ENCODE measurements around the gene MCM3. TPM values are rescaled to one million over a fixed set of nuclear protein-coding genes. Genes with fewer than 3 reads are reported as not detected.
A peak's percentile ranks its signal among the peaks of the same experiment; 100 is the strongest.

Gene MCM3
- total RNA-seq, 1 donor from 2014 or later: 213 TPM

DNA sequence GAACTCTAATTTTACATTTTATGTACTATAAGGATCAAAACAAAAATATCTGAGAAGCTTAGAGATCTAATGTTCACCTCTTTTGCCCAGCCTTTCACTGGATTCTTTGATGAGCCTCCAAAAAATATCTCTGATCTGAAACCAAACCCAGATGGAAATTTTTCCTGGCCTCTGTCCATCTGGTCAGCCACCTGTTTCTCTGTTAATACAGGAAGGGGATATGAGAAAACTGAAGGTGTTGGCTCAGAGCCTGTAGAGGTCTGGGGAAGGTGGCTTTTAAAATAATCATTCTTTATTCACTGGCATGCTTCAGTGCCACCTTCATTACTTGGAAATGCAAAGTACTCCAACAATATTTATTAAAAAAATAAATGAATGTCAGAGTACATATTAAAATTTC lies 8.5 kb upstream of the MCM3 start:
- Mint-ChIP-seq H3K36me3 (ENCODE audit: low read depth) (peaks cover 9% of the 10 kb centered on the region), H3K4me3 (ENCODE audit: low read depth) (no peak overlapping the region), H3K27me3 (ENCODE audit: low read depth) (no peaks in the 10 kb centered on the region), H3K9me3 (peaks cover 11% of the 10 kb centered on the region), H3K27ac (no peak overlapping the region), H3K4me1 (ENCODE audit: low read depth) (peaks cover 17% of the 10 kb centered on the region)
- DNase-seq (ENCODE audit: low spot score): no peak
- intact Hi-C loops (cut with micrococcal nuclease): no loop called here

DNA sequence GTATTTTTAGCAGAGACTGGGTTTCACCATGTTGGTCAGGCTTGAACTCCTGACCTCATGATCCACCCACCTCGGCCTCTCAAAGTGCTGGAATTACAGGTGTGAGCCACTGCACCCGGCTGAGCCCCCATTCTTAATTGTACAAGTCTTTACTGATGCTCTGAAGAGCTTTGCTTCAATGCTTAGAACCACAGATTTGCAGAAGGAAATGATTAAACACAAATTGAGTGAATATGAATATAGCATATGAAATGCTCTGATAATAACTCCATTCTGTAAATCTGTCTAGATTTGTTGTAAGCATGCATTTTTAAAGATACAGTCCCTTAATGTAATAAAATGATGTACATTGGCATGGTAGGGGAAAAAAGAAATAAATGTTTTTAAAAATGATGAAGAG lies 4.3 kb upstream of the MCM3 start:
- Mint-ChIP-seq H3K27ac (no peak overlapping the region), H3K4me3 (ENCODE audit: low read depth) (no peak overlapping the region), H3K9me3 (no peaks in the 10 kb centered on the region), H3K36me3 (ENCODE audit: low read depth) (peaks cover 3% of the 10 kb centered on the region), H3K4me1 (ENCODE audit: low read depth) (peaks cover 17% of the 10 kb centered on the region), H3K27me3 (ENCODE audit: low read depth) (no peaks in the 10 kb centered on the region)
- intact Hi-C loops (cut with micrococcal nuclease): no loop called here
- no peak for DNase-seq (ENCODE audit: low spot score)

GRCh38 chr6:52288216-52288615 lies 3.7 kb upstream of the MCM3 start:
- Mint-ChIP-seq H3K4me3 (ENCODE audit: low read depth) (no peak overlapping the region), H3K27me3 (ENCODE audit: low read depth) (no peaks in the 10 kb centered on the region), H3K27ac (no peak overlapping the region), H3K9me3 (no peaks in the 10 kb centered on the region), H3K4me1 (ENCODE audit: low read depth) (peaks cover 20% of the 10 kb centered on the region), H3K36me3 (ENCODE audit: low read depth) (peaks cover 7% of the 10 kb centered on the region)
- intact Hi-C loops (cut with micrococcal nuclease): no loop called here
- no peak for DNase-seq (ENCODE audit: low spot score)

- peak; percentile 28 for DNase-seq (ENCODE audit: low spot score)
- Mint-ChIP-seq H3K4me1 (ENCODE audit: low read depth) (peaks cover 31% of the 10 kb centered on the region), H3K27ac (peak overlapping the region; percentile 29), H3K4me3 (ENCODE audit: low read depth) (no peak overlapping the region), H3K36me3 (ENCODE audit: low read depth) (peaks cover 18% of the 10 kb centered on the region), H3K9me3 (no peaks in the 10 kb centered on the region), H3K27me3 (ENCODE audit: low read depth) (no peaks in the 10 kb centered on the region)
- intact Hi-C loops (cut with micrococcal nuclease): loop anchor here (1.0 kb wide), 1 partner anchor 9 kb away; no protein-coding TSS in a partner anchor
Measured at GRCh38 chr6:52286798-52287432, 2.4 kb upstream of the MCM3 start.

GRCh38 chr6:52285177-52286068 lies 881 bp upstream of the MCM3 start:
- H3K27ac Mint-ChIP-seq: no peak overlapping the region
- H3K36me3 Mint-ChIP-seq (ENCODE audit: low read depth): peaks cover 33% of the 10 kb centered on the region
- no peak overlapping the region for H3K4me3 Mint-ChIP-seq (ENCODE audit: low read depth)
- no peak for DNase-seq (ENCODE audit: low spot score)
- no peaks in the 10 kb centered on the region for H3K27me3 Mint-ChIP-seq (ENCODE audit: low read depth)
- H3K4me1 Mint-ChIP-seq (ENCODE audit: low read depth): peaks cover 37% of the 10 kb centered on the region
- intact Hi-C loops (cut with micrococcal nuclease): loop anchor here (1.0 to 2.0 kb wide), 4 partner anchors 20 to 378 kb away; no protein-coding TSS in a partner anchor
- no peaks in the 10 kb centered on the region for H3K9me3 Mint-ChIP-seq

DNA sequence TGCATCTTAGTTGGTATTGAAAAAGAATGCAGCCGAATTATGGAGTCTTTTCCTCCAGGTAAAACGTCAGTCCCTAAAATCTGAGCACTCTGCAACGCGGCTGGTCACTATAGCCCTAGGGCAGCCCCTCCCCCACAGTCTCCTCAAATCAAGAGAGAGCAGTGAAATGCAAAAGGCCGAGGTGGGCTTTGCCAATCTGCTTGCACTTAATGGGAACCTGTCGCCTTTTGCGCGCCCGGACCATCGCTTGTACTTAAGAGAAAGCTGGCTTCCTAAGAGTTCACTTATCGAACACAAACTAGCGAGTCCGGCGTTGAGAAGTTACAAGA lies 447 bp downstream of the MCM3 start:
- Mint-ChIP-seq H3K9me3 (no peaks in the 10 kb centered on the region), H3K27me3 (ENCODE audit: low read depth) (no peaks in the 10 kb centered on the region), H3K4me1 (ENCODE audit: low read depth) (peaks cover 46% of the 10 kb centered on the region), H3K27ac (no peak overlapping the region), H3K36me3 (ENCODE audit: low read depth) (peaks cover 44% of the 10 kb centered on the region), H3K4me3 (ENCODE audit: low read depth) (no peak overlapping the region)
- no peak for DNase-seq (ENCODE audit: low spot score)
- intact Hi-C loops (cut with micrococcal nuclease): loop anchor here (1.0 to 5.0 kb wide), 7 partner anchors 19 to 698 kb away; partner anchors contain the start of genes PAQR8 and TRAM2

DNA sequence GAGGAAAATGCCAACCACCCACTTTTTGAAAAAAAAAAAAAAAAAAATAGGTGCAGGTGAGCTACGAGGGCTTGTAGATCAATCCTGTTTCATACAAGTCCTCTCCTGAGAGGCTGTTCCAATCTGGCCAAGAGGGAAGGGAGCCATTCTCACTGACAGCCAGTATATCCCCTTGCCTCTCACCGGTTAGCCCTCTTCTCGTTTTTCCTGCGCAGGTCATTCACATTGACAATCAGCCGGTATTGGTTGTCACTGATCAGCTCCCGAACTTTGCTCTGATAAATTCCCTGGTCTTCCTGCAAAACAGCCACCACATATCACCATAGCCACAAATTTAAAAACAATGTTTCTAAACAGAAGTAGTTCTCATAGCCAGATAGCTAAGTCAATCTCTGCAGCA lies 1.4 kb downstream of the MCM3 start:
- Mint-ChIP-seq H3K4me1 (ENCODE audit: low read depth) (peaks cover 48% of the 10 kb centered on the region), H3K4me3 (ENCODE audit: low read depth) (no peak overlapping the region), H3K36me3 (ENCODE audit: low read depth) (peaks cover 54% of the 10 kb centered on the region), H3K9me3 (no peaks in the 10 kb centered on the region), H3K27me3 (ENCODE audit: low read depth) (no peaks in the 10 kb centered on the region), H3K27ac (no peak overlapping the region)
- intact Hi-C loops (cut with micrococcal nuclease): loop anchor here (5.0 kb wide), 2 partner anchors 294 to 699 kb away; partner anchors contain the start of gene TRAM2
- no peak for DNase-seq (ENCODE audit: low spot score)

DNA sequence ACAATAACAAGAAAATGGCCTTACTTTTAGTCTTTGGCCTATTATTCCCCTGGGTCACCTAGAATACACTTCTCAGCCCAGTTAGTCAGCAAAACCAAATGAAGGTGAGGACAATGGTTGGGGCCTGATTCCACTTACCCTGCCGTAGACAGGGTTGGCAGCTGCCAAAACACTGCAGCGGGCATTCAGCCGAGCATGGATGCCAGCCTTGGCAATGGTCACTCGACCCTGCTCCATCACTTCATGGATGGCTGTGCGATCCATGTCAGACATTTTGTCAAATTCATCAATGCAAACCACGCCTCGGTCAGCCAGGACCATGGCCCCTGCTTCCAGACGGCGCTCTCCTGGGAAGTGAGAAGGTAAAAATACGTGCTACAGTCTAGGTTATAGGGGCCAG lies 8.4 kb downstream of the MCM3 start:
- H3K36me3 Mint-ChIP-seq (ENCODE audit: low read depth): peaks cover 88% of the 10 kb centered on the region
- no peak overlapping the region for H3K4me3 Mint-ChIP-seq (ENCODE audit: low read depth)

GRCh38 chr6:52271852-52272460 lies 12.6 kb downstream of the MCM3 start:
- Mint-ChIP-seq H3K9me3 (no peaks in the 10 kb centered on the region), H3K27ac (peak overlapping the region; percentile 25), H3K27me3 (ENCODE audit: low read depth) (no peaks in the 10 kb centered on the region), H3K36me3 (ENCODE audit: low read depth) (peaks cover 90% of the 10 kb centered on the region), H3K4me3 (ENCODE audit: low read depth) (no peak overlapping the region), H3K4me1 (ENCODE audit: low read depth) (peaks cover 2% of the 10 kb centered on the region)
- intact Hi-C loops (cut with micrococcal nuclease): no loop called here
- no peak for DNase-seq (ENCODE audit: low spot score)

More for the DNA sequence above, 8.4 kb downstream of the MCM3 start:
- H3K27ac Mint-ChIP-seq: no peak overlapping the region
- peaks cover 18% of the 10 kb centered on the region for H3K4me1 Mint-ChIP-seq (ENCODE audit: low read depth)
- DNase-seq (ENCODE audit: low spot score): no peak
- intact Hi-C loops (cut with micrococcal nuclease): no loop called here
- H3K27me3 Mint-ChIP-seq (ENCODE audit: low read depth): no peaks in the 10 kb centered on the region
- no peaks in the 10 kb centered on the region for H3K9me3 Mint-ChIP-seq

DNA sequence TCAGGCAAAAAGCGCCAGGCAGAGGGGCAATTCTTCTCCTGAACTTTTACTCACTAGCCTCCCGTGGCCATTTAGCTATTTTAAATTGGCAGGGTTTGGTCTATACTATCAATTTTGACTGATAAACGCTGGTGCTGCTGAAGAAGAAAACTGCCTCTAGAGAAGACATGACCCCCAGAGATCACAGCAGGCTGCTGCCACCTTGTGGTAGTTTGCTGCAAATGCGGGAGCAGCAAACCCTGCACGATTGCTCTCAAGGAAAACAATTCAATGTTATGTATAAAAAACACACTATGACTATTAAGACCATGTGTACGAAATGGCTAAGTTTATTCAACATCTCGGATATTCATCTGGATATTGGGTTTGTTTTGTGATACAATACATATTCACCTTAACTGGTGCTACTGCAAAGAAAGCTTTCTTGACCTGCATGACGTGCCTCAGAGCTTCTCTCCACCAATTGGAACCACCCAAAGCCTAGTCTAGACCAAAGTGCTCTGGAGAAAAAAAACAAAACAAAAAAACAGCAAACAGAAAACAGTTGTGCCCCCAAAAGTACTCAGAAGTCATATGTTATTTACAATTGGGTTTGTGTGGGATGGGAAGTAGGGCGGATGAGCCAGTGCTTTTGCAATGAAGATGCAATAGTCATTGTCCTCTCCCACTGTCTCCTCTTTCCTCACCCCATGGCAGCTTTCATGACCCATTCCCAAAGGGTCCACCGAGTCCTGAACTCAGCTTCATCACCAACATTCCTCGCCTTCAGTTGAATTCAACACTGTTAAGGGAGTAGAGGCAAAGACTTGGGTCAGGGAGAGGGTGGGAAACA lies 20.6 kb downstream of the MCM3 start:
- DNase-seq (ENCODE audit: low spot score): peak; percentile 66
- Mint-ChIP-seq H3K4me3 (ENCODE audit: low read depth) (no peak overlapping the region), H3K9me3 (no peaks in the 10 kb centered on the region), H3K27ac (no peak overlapping the region), H3K36me3 (ENCODE audit: low read depth) (peaks cover 75% of the 10 kb centered on the region), H3K4me1 (ENCODE audit: low read depth) (peaks cover 6% of the 10 kb centered on the region), H3K27me3 (ENCODE audit: low read depth) (no peaks in the 10 kb centered on the region)
- intact Hi-C loops (cut with micrococcal nuclease): loop anchor here (1.0 to 10.0 kb wide), 5 partner anchors 21 to 409 kb away; partner anchors contain the start of gene MCM3

- no peaks in the 10 kb centered on the region for H3K9me3 Mint-ChIP-seq
- no peak overlapping the region for H3K4me3 Mint-ChIP-seq (ENCODE audit: low read depth)
- no peak overlapping the region for H3K27ac Mint-ChIP-seq
- H3K27me3 Mint-ChIP-seq (ENCODE audit: low read depth): no peaks in the 10 kb centered on the region
- H3K36me3 Mint-ChIP-seq (ENCODE audit: low read depth): peaks cover 63% of the 10 kb centered on the region
- intact Hi-C loops (cut with micrococcal nuclease): loop anchor here (1.0 to 10.0 kb wide), 4 partner anchors 99 to 408 kb away; no protein-coding TSS in a partner anchor
- DNase-seq (ENCODE audit: low spot score): no peak
- peaks cover 6% of the 10 kb centered on the region for H3K4me1 Mint-ChIP-seq (ENCODE audit: low read depth)
Measured at GRCh38 chr6:52262620-52263344, 21.8 kb downstream of the MCM3 start.
